Nephron (organoid): Measurements from ENCODE around the gene LRRC36.

Experiments used
- H3K27ac Mint-ChIP-seq, 3 experiments: 2 replicates each; pipeline ENCODE4 v1.8.0; 2020; ENCODE audit warnings: mixed read lengths in 3 of 3, mild to moderate bottlenecking in 2 of 3, moderate library complexity in 1 of 3
- H3K27me3 Mint-ChIP-seq: 2 replicates; pipeline ENCODE4 v1.8.0; 2021; ENCODE audit warnings: low read depth, mild to moderate bottlenecking, moderate library complexity, mixed read lengths
- H3K36me3 Mint-ChIP-seq: 2 replicates; pipeline ENCODE4 v1.8.0; 2020; ENCODE audit warnings: low read depth, mixed read lengths
- H3K4me1 Mint-ChIP-seq: 2 replicates; pipeline ENCODE4 v1.8.0; 2020; ENCODE audit warnings: mixed read lengths
- H3K4me3 Mint-ChIP-seq, 3 experiments: 2 replicates each; pipeline ENCODE4 v1.8.0; 2020; ENCODE audit warnings: mild to moderate bottlenecking in 3 of 3, mixed read lengths in 3 of 3, moderate library complexity in 2 of 3
- H3K9me3 Mint-ChIP-seq: 2 replicates; pipeline ENCODE4 v1.8.0; 2020; ENCODE audit warnings: mixed read lengths
- TF ChIP-seq, protein P1 (sequence below), 3 experiments: fragments of 200-600 bp; sonication (generic); IDR thresholded peaks; one replicate each; pipeline ENCODE4 v1.5.0; 2021; ENCODE audit warnings: antibody characterized with exemption in 3 of 3; ENCODE audit not compliant: unreplicated experiment in 3 of 3

LRRC36 gene

DNA sequence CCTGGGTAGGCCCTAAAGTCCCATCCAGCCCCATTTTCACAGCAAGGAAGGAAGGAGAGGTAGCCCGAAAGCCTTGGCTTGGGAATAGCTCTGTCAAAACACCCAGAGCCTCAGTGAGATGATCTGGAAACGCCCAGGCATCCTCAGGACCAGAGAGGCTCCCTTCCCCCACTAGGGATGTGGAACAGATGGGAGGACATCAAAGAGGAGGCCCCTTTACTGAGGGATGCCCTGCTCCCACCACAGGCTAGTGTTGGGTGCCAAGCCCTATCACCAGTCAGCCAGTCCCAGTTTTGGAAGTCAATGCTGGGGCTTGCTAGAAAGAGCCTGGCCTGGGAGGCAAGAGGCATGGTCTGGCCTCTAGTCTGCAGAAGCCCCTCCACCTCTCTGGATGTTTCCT is 62.0 kb downstream of the LRRC36 start:
- peaks cover 18% of the 10 kb centered on the region for H3K4me1 Mint-ChIP-seq
- H3K27ac Mint-ChIP-seq = peak overlapping the region in 1 of 3 experiments; percentile 30
- no peaks in the 10 kb centered on the region for H3K36me3 Mint-ChIP-seq
- no peaks in the 10 kb centered on the region for H3K9me3 Mint-ChIP-seq
- TF ChIP-seq, protein P1, sequence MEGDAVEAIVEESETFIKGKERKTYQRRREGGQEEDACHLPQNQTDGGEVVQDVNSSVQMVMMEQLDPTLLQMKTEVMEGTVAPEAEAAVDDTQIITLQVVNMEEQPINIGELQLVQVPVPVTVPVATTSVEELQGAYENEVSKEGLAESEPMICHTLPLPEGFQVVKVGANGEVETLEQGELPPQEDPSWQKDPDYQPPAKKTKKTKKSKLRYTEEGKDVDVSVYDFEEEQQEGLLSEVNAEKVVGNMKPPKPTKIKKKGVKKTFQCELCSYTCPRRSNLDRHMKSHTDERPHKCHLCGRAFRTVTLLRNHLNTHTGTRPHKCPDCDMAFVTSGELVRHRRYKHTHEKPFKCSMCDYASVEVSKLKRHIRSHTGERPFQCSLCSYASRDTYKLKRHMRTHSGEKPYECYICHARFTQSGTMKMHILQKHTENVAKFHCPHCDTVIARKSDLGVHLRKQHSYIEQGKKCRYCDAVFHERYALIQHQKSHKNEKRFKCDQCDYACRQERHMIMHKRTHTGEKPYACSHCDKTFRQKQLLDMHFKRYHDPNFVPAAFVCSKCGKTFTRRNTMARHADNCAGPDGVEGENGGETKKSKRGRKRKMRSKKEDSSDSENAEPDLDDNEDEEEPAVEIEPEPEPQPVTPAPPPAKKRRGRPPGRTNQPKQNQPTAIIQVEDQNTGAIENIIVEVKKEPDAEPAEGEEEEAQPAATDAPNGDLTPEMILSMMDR (IDR thresholded peaks at IDR 0.05; ENCODE audit: unreplicated experiment in 3 of 3) = no peak
- H3K4me3 Mint-ChIP-seq = peak overlapping the region in 2 of 3 experiments; percentile 41 to 61
- H3K27me3 Mint-ChIP-seq = peaks cover 8% of the 10 kb centered on the region

DNA sequence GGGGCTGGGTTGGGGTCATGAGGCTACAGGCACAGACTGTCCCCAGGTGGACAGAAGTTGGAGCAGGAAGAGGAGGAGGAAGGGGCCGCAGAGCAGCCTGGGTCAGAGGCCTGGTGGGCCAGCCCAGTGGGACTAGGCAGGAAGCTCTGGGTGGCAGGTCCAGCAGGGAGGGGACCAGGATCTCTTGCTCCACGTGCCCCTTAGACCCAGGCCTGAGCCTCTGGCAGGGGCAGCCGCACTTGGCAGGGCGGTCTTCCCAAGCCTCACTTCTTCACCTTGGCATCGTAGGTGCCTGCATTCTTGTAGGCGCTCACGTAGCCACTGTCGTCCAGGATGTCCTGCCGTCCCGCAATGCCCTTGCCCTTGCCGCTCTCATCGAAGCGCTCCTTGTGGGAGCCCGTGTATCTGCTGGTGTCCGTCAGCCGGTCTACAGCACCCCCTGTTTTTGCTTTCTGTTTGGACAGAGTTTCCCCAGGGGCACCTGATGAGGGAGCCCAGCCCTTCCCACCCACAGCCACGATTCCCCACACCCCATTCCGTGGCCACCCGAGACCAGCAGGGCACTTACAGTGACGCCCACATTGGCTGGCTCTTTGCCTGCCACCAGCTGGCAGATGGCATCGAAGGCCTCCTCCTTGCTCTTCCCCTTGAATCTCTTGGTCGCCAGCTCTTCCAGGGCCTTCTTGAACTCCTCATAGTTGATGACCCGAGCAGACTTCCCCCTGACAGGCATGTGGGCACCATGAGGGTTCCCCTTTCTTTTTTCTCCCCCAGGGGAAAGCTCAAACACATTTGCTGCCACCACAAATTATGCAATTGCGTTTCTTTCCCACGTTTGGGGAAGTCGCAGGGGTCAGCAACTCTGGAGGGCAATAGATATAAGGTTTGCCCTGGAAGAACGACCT is 63.5 kb downstream of the LRRC36 start:
- Mint-ChIP-seq H3K4me1 (peaks cover 23% of the 10 kb centered on the region), H3K36me3 (no peaks in the 10 kb centered on the region), H3K9me3 (no peaks in the 10 kb centered on the region), H3K27me3 (peaks cover 12% of the 10 kb centered on the region), H3K4me3 (peak overlapping the region; percentile 42 to 54 (median 45)), H3K27ac (peak overlapping the region in 1 of 3 experiments; percentile 59)
- TF ChIP-seq, protein P1 (IDR thresholded peaks at IDR 0.05; ENCODE audit: unreplicated experiment in 3 of 3) = no peak

DNA sequence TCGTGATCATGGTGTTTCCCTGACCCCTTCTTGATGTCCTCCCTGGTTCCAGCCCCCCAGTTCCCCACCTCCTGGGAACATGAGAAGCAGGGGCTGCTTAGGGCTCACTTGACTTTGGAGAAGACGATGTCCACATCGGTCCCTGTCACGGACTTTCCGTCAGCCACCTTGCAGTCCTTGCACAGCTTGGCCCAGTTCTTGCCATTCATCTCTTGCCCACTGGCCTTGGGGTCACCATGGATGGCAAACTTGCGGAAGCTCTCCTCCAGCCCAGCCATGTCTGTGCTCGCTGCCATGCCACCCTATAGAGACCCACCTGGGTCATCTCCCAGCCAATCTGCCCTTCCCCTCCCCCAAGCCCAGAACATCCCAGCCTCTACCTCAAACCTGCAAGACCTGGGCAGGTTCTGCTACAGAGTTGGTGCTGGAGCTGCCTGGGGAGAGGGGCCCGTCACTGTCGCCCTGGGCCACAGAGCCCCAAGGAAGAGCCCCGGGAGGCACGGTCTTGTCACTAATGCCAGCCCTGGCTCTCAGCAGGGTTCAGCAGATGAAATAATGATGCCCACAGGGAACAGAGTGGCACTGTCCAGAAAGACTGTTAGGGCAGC is 64.3 kb downstream of the LRRC36 start:
- TF ChIP-seq, protein P1 (IDR thresholded peaks at IDR 0.05; ENCODE audit: unreplicated experiment in 3 of 3) = no peak
- Mint-ChIP-seq H3K4me3 (peak overlapping the region in 2 of 3 experiments; percentile 14 to 69), H3K27me3 (peaks cover 18% of the 10 kb centered on the region), H3K27ac (no peak overlapping the region), H3K36me3 (no peaks in the 10 kb centered on the region), H3K4me1 (peaks cover 30% of the 10 kb centered on the region), H3K9me3 (no peaks in the 10 kb centered on the region)

DNA sequence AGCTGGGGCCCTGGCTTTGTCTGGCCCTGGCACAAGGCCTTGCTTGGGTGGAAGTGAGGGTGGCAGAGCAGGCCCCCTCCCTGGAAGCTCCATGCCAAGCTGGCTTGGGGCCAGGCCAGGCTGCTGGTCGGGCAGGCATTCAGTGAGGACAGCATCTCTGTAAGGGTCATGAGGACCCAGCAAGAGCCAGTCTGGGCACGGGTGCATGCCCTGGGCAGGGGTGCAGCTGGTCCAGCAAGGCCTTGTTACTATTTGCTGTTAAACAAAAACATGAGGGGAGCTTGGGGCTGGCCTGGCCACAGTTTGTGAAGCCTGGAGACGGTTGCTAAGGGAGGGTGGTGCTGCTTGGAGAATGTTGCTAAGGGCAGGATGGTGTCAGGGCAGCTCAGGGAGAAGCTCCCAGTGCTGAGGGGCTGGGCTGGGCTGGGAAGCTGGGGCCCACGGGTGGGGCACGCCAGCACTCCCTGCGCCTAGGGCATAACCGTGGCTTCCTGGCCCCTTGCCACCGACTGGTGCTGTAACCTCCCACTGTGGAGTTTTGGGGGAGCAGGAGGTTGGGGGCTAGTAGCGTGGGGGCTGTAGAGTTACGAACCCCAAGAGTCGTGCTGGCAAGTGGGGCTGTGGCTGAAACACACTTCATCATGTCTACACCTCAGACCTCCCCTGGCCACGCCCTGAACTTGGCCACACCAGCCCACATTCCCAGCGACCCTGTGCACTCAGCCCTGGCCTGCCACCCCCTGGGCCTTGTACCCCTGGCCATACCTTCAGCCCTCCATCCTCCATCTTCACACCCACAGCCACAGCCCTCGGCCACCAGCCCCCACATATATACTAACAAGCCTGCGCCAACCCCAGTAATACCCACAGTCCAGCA is 65.0 kb downstream of the LRRC36 start:
- Mint-ChIP-seq H3K36me3 (no peaks in the 10 kb centered on the region), H3K4me3 (peak overlapping the region; percentile 78 to 83 (median 79)), H3K27ac (peak overlapping the region; percentile 36 to 83 (median 77)), H3K4me1 (peaks cover 31% of the 10 kb centered on the region), H3K9me3 (no peaks in the 10 kb centered on the region), H3K27me3 (peaks cover 18% of the 10 kb centered on the region)
- TF ChIP-seq, protein P1 (IDR thresholded peaks at IDR 0.05; ENCODE audit: unreplicated experiment in 3 of 3) = no peak

DNA sequence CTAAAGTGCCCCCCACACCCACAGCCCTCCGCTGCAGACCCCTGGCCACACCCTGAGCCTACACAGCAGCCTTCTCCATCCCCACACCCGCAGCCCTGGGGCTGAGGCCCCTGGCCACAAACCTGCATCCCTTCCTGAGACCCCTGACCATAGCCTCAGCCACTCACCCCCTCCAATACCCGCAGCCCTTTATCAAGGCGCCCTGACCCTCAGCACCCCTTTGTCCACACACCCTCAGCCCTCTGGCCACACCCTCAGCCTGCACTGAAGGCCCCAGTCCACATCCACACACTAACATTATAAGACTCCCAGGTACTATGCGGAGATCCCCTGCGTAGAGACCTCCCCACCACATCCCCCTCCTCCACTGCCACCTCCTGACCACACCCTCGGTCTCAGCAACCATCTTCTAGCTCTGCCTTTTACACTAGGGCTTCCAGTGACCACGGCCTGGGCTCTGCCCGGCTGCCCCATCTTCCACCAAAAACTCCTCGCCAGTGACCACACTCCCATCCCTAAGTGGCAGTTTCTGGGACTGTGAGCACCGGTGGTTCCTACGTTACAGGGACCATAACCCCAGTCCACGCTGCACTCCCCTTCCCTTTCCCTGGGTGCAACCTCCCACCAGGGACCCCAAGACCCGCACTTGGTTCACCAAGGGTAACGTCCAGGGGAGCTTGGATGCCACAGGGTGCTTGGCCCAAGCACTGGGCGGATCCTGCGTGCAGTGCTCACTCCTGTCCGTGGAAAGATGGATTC is 65.9 kb downstream of the LRRC36 start:
- peak overlapping the region; percentile 78 to 83 (median 79) for H3K4me3 Mint-ChIP-seq
- H3K9me3 Mint-ChIP-seq = no peaks in the 10 kb centered on the region
- peaks cover 36% of the 10 kb centered on the region for H3K4me1 Mint-ChIP-seq
- H3K27ac Mint-ChIP-seq = peak overlapping the region; percentile 36 to 83 (median 77)
- TF ChIP-seq, protein P1 (IDR thresholded peaks at IDR 0.05; ENCODE audit: unreplicated experiment in 3 of 3) = no peak
- no peaks in the 10 kb centered on the region for H3K36me3 Mint-ChIP-seq
- peaks cover 18% of the 10 kb centered on the region for H3K27me3 Mint-ChIP-seq
